Measurements from ENCODE around the gene CPA1. TPM values are rescaled to one million over a fixed set of nuclear protein-coding genes. Genes with fewer than 3 reads are reported as not detected.

The CPA1 gene
- total RNA-seq, 1 experiment from 2014 or later, result not detected

- TF ChIP-seq CTCF (conservative IDR thresholded peaks at IDR 0.05), result no peak
- Histone ChIP-seq H3K9me3 (ENCODE audit: control insufficient read depth, low read depth, low read length) (no peaks in the 10 kb centered on the region), H3K4ac (ENCODE audit: low read depth, low read length) (no peak overlapping the region), H4K91ac (ENCODE audit: insufficient read length, low read depth, low read length) (no peak overlapping the region), H4K5ac (ENCODE audit: insufficient read length, low read depth, low read length) (no peak overlapping the region), H4K20me1 (ENCODE audit: control insufficient read depth, insufficient read depth, insufficient read length) (no peaks in the 10 kb centered on the region), H2BK120ac (ENCODE audit: low read depth, low read length, poor library complexity, severe bottlenecking) (no peak overlapping the region), H3K79me1 (ENCODE audit: insufficient read depth, low read depth, low read length, poor library complexity, severe bottlenecking) (no peaks in the 10 kb centered on the region), H3K23me2 (ENCODE audit: insufficient read length, low read depth, low read length, poor library complexity, severe bottlenecking) (no peaks in the 10 kb centered on the region), H3K79me2 (ENCODE audit: insufficient read depth, low read length) (no peaks in the 10 kb centered on the region), H3K9ac (ENCODE audit: extremely low read depth, insufficient read length, low read length) (no peak overlapping the region), H2AK5ac (ENCODE audit: insufficient read length, low read length) (no peak overlapping the region), H3K4me1 (ENCODE audit: insufficient read depth, low read length) (peaks cover 7% of the 10 kb centered on the region), H2BK15ac (ENCODE audit: low read depth, low read length) (no peak overlapping the region), H2BK20ac (ENCODE audit: low read depth, low read length, poor library complexity, severe bottlenecking) (no peak overlapping the region), H3K18ac (ENCODE audit: insufficient read length, low read depth, low read length) (no peak overlapping the region), H4K8ac (replicated peaks; ENCODE audit: insufficient read length, low read depth, low read length) (no peak overlapping the region), H3K14ac (ENCODE audit: insufficient read depth, low read length) (no peak overlapping the region), H3K27ac (ENCODE audit: insufficient read length, low read depth, low read length) (no peak overlapping the region), H2AFZ (ENCODE audit: low read length) (no peak overlapping the region), H2BK5ac (ENCODE audit: insufficient read length, low read length) (no peak overlapping the region), H3K56ac (ENCODE audit: insufficient read length, low read depth, low read length) (no peak overlapping the region), H3K4me2 (ENCODE audit: insufficient read depth, insufficient read length, low read length) (no peak overlapping the region), H3T11ph (ENCODE audit: low read length) (no peak overlapping the region), H2BK12ac (ENCODE audit: insufficient read length, low read depth, low read length) (no peak overlapping the region), H3K27me3 (ENCODE audit: insufficient read depth, low read length) (no peaks in the 10 kb centered on the region), H3K23ac (ENCODE audit: insufficient read length, low read depth, low read length) (no peak overlapping the region)
- H3K4me3 Mint-ChIP-seq, result no peak overlapping the region
- H3K36me3 Mint-ChIP-seq (ENCODE audit: insufficient read depth in 1 of 3, low read depth in 3 of 3), result no peaks in the 10 kb centered on the region
- no peak for DNase-seq
- H3K4me1 Mint-ChIP-seq, result peaks cover 41 to 46% of the 10 kb centered on the region in 2 experiments
- H3K9me3 Mint-ChIP-seq, result no peaks in the 10 kb centered on the region; a peak in 1 of 5 replicates
- peaks cover 5% of the 10 kb centered on the region for H3K27me3 Mint-ChIP-seq (ENCODE audit: low read depth)
- no CpG with 5 or more reads among the region's 12 CpGs for WGBS (ENCODE audit: extremely low coverage, insufficient read length, low lambda C conversion rate)
- H3K27ac Mint-ChIP-seq, result no peak overlapping the region
These were observed 33.4 kb upstream of the CPA1 start for GRCh38 chr7:130346941-130347340.
